NB4 (cell line): ENCODE results near the gene IL36G.

Experiments
- DNase-seq: peaks from one replicate; pipeline ENCODE4 v3.0.0; 2010; ENCODE audit warnings: low read depth
- H3K4me3 ChIP-seq: one replicate; pipeline ENCODE4 v1.5.1; 2011; ENCODE audit warnings: mild to moderate bottlenecking, low read depth, low read length, moderate library complexity
- CTCF ChIP-seq: IDR thresholded peaks from one replicate; pipeline ENCODE4 v1.5.1; 2012; ENCODE audit warnings: low read depth, low read length
- MYC ChIP-seq: IDR thresholded peaks from 2 replicates; pipeline ENCODE4 v1.6.1; 2011; ENCODE audit warnings: low read depth, low read length
- POLR2A ChIP-seq: IDR thresholded peaks from 2 replicates; pipeline ENCODE4 v1.6.1; 2011; ENCODE audit warnings: mild to moderate bottlenecking; ENCODE audit not compliant: insufficient read length; ENCODE audit errors: extremely low read depth
- TF ChIP-seq, protein P1 (sequence below): IDR thresholded peaks from 2 replicates; pipeline ENCODE4 v1.6.1; 2011; ENCODE audit warnings: low read depth, low read length

IL36G gene

GRCh38 chr2:113005030-113005509, 27.3 kb downstream of the IL36G start, which contains the start of gene IL36A:
Gene IL36A (plus strand): TSS chr2:113005459. CDS start chr2:113005872, 413 bp downstream.
- DNase-seq: peak; percentile 6
- H3K4me3 ChIP-seq: no peak within 1 kb of the TSS
- TF ChIP-seq CTCF (no peak), MYC (no peak), POLR2A (no peak)
- TF ChIP-seq, protein P1, sequence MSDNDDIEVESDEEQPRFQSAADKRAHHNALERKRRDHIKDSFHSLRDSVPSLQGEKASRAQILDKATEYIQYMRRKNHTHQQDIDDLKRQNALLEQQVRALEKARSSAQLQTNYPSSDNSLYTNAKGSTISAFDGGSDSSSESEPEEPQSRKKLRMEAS: no peak

GRCh38 chr2:113007250-113007649, 29.4 kb downstream of the IL36G start:
- no peak overlapping the region for H3K4me3 ChIP-seq
- TF ChIP-seq, protein P1: no peak
- no peak for TF ChIP-seq MYC
- no peak for TF ChIP-seq CTCF
- no peak for DNase-seq

GRCh38 chr2:113009622-113010021, 31.8 kb downstream of the IL36G start:
- TF ChIP-seq MYC (no peak), POLR2A (no peak), CTCF (no peak)
- H3K4me3 ChIP-seq: no peak overlapping the region
- DNase-seq: no peak

DNA sequence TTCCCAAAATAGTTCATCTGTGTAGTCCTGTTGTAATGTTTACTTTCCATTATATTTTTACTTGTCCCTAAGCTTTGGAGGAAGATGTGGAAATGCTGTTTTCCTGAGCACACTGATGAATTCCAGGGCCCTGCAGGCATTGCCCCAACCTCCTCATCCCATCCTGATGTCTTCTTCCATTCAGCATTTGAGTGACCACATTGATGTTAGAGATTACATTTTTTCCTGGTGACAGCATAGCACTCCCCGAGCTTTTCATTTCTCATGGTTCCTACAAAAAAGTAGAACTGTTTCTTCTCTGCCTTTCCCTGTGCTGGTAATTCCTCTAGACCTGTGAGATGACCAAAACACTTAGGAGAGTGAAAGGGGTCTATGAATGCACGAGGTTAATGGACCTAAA, 32.3 kb downstream of the IL36G start:
- TF ChIP-seq CTCF (no peak), MYC (no peak), POLR2A (no peak)
- TF ChIP-seq, protein P1: no peak
- DNase-seq: no peak
- H3K4me3 ChIP-seq: no peak overlapping the region

GRCh38 chr2:113011108-113011507, 33.3 kb downstream of the IL36G start:
- no peak overlapping the region for H3K4me3 ChIP-seq
- DNase-seq: no peak
- TF ChIP-seq, protein P1: no peak
- no peak for TF ChIP-seq MYC
- no peak for TF ChIP-seq POLR2A
- no peak for TF ChIP-seq CTCF
